ENCODE data around the gene MRPL4.
"Not testable (repeated sequence)": the region's sequence is repeated elsewhere in the genome, so short reads cannot be mapped to it uniquely, and the experiment has no call there.

MRPL4 gene

DNA sequence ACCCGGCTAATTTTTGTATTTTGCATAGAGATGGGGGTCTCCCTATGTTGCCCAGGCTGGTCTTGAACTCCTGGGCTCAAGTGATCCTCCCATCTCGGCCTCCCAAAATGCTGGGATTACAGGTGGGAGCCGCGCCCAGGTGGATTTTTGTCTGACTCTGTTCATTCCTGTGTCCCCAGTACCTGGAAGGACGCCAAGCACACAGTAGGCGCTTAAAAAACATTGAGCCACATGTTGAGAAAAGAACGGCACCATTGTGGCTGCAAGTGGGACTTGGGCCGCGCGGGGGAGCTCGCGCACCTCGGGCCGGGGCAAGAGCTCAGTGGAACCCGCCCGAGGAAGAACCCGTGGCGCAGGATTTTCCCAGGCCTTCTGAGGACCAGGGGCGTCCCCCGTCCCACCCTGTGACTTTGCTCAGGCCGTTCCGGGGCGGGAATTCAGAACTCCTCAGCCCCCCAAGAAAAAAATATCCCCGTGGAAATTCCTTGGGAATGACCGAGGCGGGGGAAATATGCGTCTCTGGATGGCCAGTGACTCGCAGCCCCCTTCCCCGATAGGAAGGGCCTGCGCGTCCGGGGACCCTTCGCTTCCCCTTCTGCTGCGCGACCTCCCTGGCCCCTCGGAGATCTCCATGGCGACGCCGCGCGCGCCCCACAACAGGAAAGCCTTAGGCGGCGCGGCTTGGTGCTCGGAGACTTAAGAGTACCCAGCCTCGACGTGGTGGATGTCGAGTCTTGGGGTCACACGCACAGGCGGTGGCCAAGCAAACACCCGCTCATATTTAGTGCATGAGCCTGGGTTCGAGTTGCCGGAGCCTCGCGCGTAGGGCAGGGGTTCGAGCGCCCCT lies 17.5 kb downstream of the MRPL4 start:
- Histone ChIP-seq H3K36me3 (ENCODE audit: control insufficient read depth, low read depth, low read length) (no peaks in the 10 kb centered on the region), H3K27me3 (ENCODE audit: control insufficient read depth, insufficient read depth, low read length) (peaks cover 41% of the 10 kb centered on the region), H3K9ac (ENCODE audit: low read length) (no peak overlapping the region), H3K27ac (ENCODE audit: low read length) (no peak overlapping the region), H3K9me3 (ENCODE audit: control insufficient read depth, low read depth, low read length) (no peaks in the 10 kb centered on the region), H3K4me3 (ENCODE audit: low read length) (peak overlapping the region; percentile 39), H3K4me1 (ENCODE audit: control insufficient read depth, low read depth, low read length) (peaks cover 2% of the 10 kb centered on the region)

DNA sequence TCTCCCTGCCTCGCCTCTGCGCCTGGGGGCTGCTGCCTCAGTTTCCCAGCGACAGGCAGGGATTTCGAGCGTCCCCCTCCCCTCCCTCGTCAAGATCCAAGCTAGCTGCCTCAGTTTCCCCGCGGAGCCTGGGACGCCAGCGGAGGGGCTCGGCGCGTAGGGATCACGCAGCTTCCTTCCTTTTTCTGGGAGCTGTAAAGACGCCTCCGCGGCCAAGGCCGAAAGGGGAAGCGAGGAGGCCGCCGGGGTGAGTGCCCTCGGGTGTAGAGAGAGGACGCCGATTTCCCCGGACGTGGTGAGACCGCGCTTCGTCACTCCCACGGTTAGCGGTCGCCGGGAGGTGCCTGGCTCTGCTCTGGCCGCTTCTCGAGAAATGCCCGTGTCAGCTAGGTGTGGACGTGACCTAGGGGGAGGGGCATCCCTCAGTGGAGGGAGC lies 18.2 kb downstream of the MRPL4 start:
- Histone ChIP-seq H3K4me1 (ENCODE audit: control insufficient read depth, low read depth, low read length) (peaks cover 2% of the 10 kb centered on the region), H3K27ac (ENCODE audit: low read length) (no peak overlapping the region), H3K4me3 (ENCODE audit: low read length) (peak overlapping the region; percentile 49), H3K27me3 (ENCODE audit: control insufficient read depth, insufficient read depth, low read length) (peaks cover 41% of the 10 kb centered on the region), H3K9ac (ENCODE audit: low read length) (no peak overlapping the region), H3K36me3 (ENCODE audit: control insufficient read depth, low read depth, low read length) (no peaks in the 10 kb centered on the region), H3K9me3 (ENCODE audit: control insufficient read depth, low read depth, low read length) (no peaks in the 10 kb centered on the region)

DNA sequence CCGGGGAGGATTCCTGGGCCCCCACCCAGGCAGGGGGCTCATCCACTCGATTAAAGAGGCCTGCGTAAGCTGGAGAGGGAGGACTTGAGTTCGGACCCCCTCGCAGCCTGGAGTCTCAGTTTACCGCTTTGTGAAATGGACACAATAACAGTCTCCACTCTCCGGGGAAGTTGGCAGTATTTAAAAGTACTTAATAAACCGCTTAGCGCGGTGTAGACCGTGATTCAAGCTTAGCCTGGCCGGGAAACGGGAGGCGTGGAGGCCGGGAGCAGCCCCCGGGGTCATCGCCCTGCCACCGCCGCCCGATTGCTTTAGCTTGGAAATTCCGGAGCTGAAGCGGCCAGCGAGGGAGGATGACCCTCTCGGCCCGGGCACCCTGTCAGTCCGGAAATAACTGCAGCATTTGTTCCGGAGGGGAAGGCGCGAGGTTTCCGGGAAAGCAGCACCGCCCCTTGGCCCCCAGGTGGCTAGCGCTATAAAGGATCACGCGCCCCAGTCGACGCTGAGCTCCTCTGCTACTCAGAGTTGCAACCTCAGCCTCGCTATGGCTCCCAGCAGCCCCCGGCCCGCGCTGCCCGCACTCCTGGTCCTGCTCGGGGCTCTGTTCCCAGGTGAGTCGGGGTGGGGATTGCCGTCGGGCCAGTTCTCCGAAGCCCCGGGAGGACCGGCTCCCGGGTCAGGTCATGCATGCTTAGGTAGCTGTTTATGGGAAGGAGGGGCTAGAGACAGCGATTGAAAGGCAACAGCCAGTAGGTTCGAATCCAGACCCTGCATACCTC lies 18.8 kb downstream of the MRPL4 start, which contains the start of gene ICAM1:
Gene ICAM1 (plus strand): TSS at position 505 of the 779 bp plus-strand sequence. CDS start 40 bp downstream, at position 545.
- Histone ChIP-seq H3K9ac (ENCODE audit: low read length) (no peak within 1 kb of the TSS), H3K4me3 (ENCODE audit: low read length) (peak within 1 kb of the TSS; percentile 49), H3K9me3 (ENCODE audit: control insufficient read depth, low read depth, low read length) (no peaks in the 10 kb centered on the region), H3K36me3 (ENCODE audit: control insufficient read depth, low read depth, low read length) (no peaks in the 10 kb centered on the region), H3K4me1 (ENCODE audit: control insufficient read depth, low read depth, low read length) (peaks cover 2% of the 10 kb centered on the region), H3K27me3 (ENCODE audit: control insufficient read depth, insufficient read depth, low read length) (peaks cover 41% of the 10 kb centered on the region), H3K27ac (ENCODE audit: low read length) (no peak within 1 kb of the TSS)

DNA sequence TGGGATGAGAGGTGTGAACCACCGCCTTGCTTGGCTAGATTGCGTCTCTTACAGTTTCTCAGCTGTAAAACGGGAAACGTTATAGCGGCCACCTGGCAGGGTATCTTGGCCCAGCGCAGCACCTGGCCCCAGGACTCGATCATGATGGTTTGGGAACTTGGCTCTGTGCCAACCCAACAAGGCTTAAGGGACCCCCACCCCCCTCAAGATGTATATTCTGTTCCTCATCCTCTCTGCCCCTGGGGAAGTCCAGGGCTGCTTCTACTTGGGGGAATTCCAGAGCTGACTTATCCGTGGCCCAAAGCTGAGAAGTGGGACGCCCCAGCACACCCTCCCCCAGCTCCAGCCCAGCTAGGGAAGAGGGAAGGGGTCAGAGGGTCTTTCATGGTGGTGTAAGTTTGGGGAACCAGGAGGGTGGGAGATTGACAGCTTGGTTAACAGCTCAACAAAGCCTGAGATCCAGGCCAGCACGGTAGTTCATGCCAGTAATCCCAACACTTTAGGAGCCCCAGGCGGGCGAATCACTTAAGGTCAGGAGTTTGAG lies 19.6 kb downstream of the MRPL4 start:
- Histone ChIP-seq H3K27me3 (ENCODE audit: control insufficient read depth, insufficient read depth, low read length) (peaks cover 41% of the 10 kb centered on the region), H3K27ac (ENCODE audit: low read length) (no peak overlapping the region), H3K9ac (ENCODE audit: low read length) (no peak overlapping the region)

DNA sequence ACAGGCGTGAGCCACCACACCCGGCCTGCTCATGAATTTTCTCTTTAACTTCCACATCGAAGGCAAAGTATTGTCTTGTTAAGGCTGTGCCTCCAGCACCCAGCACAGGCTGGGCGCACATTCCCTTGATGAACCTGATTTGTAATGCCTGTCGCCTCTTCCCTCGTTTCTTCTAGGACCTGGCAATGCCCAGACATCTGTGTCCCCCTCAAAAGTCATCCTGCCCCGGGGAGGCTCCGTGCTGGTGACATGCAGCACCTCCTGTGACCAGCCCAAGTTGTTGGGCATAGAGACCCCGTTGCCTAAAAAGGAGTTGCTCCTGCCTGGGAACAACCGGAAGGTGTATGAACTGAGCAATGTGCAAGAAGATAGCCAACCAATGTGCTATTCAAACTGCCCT lies 22.6 kb downstream of the MRPL4 start:
- no peak overlapping the region for H3K4me3 ChIP-seq (ENCODE audit: low read length)
- no peaks in the 10 kb centered on the region for H3K36me3 ChIP-seq (ENCODE audit: control insufficient read depth, low read depth, low read length)
- peaks cover 2% of the 10 kb centered on the region for H3K4me1 ChIP-seq (ENCODE audit: control insufficient read depth, low read depth, low read length)
- H3K9ac ChIP-seq (ENCODE audit: low read length), result no peak overlapping the region
- no peak overlapping the region for H3K27ac ChIP-seq (ENCODE audit: low read length)
- H3K9me3 ChIP-seq (ENCODE audit: control insufficient read depth, low read depth, low read length), result no peaks in the 10 kb centered on the region
- peaks cover 33% of the 10 kb centered on the region for H3K27me3 ChIP-seq (ENCODE audit: control insufficient read depth, insufficient read depth, low read length)

More for the DNA sequence above, 19.6 kb downstream of the MRPL4 start:
- Histone ChIP-seq H3K4me3 (ENCODE audit: low read length) (peak overlapping the region; percentile 49), H3K9me3 (ENCODE audit: control insufficient read depth, low read depth, low read length) (no peaks in the 10 kb centered on the region), H3K36me3 (ENCODE audit: control insufficient read depth, low read depth, low read length) (no peaks in the 10 kb centered on the region), H3K4me1 (ENCODE audit: control insufficient read depth, low read depth, low read length) (peaks cover 2% of the 10 kb centered on the region)

DNA sequence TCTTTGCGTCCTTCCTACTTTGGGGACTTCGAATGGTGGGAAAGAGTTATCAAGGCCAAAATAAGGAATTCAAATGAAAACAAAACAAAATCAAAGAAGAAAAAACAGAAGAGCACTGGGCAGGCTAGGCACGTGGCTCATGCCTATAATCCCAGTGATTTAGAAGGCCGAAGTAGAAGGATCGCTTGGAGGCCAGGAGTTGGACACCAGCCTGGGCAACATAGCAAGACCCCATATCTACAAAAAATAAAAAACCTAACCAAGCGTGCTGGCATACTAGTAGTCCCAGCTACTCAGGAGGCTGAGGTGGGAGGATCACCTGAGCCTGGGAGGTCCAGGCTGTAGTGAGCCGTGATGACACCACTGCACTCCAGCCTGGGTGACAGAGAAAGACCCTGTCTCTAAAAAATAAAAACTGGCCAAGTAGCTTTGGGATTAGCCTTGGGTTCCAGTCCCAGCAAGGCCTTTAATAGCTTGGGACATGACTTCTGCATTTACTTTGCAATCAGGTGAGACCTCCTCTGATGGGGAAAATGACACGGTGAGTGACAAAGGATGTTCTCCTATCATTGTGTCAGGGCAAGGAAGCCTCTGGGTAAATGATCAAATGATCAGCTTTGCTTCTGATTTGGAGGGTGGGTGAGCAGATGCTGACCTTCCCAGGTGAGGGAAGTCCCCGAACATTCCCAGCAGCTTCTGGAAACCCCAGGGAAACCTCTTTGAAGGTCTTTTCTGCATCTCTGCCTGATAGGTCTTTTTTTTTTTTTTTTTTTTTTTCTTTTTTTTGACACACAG lies 26.0 kb downstream of the MRPL4 start:
- H3K4me3 ChIP-seq (ENCODE audit: low read length), result no peak overlapping the region
- no peak overlapping the region for H3K27ac ChIP-seq (ENCODE audit: low read length)
- H3K4me1 ChIP-seq (ENCODE audit: control insufficient read depth, low read depth, low read length), result no peaks in the 10 kb centered on the region
- no peaks in the 10 kb centered on the region for H3K9me3 ChIP-seq (ENCODE audit: control insufficient read depth, low read depth, low read length)
- no peaks in the 10 kb centered on the region for H3K27me3 ChIP-seq (ENCODE audit: control insufficient read depth, insufficient read depth, low read length)
- H3K9ac ChIP-seq (ENCODE audit: low read length), result no peak overlapping the region
- H3K36me3 ChIP-seq (ENCODE audit: control insufficient read depth, low read depth, low read length), result no peaks in the 10 kb centered on the region

DNA sequence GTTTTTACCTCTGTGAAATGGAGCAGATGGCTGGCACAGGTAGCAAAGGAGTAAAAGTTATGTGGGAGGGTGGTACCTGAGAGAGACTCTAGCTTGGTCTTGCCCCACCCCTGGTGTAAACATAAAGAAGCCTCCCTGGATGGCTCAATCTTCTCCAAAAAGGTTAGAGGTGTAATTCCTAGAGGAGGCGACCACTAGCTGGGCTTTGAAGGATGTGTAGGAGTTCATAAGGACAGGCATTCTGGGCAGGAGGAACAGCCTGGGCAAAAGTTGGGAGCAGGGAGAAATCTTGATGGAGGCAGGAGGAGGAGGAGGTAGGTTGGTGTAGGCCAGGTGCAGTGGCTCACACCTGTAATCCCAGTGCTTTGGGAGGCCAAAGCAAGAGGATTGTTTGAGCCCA lies 26.9 kb downstream of the MRPL4 start:
- Histone ChIP-seq H3K9me3 (ENCODE audit: control insufficient read depth, low read depth, low read length) (no peaks in the 10 kb centered on the region), H3K36me3 (ENCODE audit: control insufficient read depth, low read depth, low read length) (no peaks in the 10 kb centered on the region), H3K4me1 (ENCODE audit: control insufficient read depth, low read depth, low read length) (no peaks in the 10 kb centered on the region), H3K27ac (ENCODE audit: low read length) (no peak overlapping the region), H3K9ac (ENCODE audit: low read length) (no peak overlapping the region), H3K27me3 (ENCODE audit: control insufficient read depth, insufficient read depth, low read length) (no peaks in the 10 kb centered on the region), H3K4me3 (ENCODE audit: low read length) (no peak overlapping the region)

DNA sequence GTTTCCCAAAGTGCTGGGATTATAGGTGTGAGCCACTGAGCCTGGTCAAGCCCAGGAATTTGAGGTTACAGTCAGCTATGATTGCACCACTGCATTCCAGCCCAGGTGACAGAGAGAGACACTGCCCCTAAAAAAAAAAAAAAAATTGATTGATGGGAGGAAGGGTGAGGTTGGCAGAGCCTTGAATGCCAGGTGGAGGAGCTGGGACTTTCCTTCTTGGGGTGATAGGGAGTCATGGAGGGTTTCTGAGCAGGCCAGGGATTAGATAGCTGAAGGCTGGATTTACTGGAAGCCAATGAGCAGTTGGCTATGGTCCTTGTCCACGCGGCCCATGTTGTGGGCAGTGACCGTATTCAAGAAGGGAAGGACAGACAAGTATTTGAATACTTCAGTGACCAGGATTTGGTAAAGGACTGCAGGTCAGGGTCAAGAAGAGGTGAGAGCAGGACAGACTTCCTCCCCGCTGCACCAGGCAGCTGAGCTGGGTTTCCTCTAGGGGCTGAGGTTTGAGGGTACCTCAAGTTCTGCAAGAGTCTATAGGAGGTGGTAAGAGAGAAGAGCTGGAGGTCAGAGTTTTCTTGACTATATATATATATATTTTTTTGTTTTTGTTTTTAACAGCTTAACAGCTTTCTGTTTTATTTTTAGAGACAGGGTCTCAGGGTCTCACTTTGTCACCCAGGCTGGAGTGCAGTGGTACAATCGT lies 27.9 kb downstream of the MRPL4 start:
- no peak overlapping the region for H3K9ac ChIP-seq (ENCODE audit: low read length)
- no peaks in the 10 kb centered on the region for H3K27me3 ChIP-seq (ENCODE audit: control insufficient read depth, insufficient read depth, low read length)
- no peaks in the 10 kb centered on the region for H3K36me3 ChIP-seq (ENCODE audit: control insufficient read depth, low read depth, low read length)
- no peak overlapping the region for H3K4me3 ChIP-seq (ENCODE audit: low read length)
- H3K4me1 ChIP-seq (ENCODE audit: control insufficient read depth, low read depth, low read length), result no peaks in the 10 kb centered on the region
- no peaks in the 10 kb centered on the region for H3K9me3 ChIP-seq (ENCODE audit: control insufficient read depth, low read depth, low read length)
- no peak overlapping the region for H3K27ac ChIP-seq (ENCODE audit: low read length)

DNA sequence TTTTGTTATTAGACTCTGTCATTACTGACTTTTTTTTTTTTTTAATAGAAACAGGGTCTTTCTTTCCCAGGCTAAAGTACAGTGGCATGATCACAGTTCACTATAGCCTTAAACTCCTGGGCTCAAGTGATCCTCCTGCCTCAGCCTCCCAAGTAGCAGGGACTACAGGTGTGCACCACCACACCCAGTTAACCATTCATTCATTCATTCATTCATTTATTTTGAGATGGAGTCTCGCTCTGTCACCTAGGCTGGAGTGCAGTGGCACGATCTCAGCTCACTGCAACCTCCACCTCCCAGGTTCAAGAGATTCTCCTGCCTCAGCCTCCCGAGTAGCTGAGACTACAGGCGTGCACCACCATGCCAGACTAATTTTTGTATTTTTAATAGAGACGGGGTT lies 30.0 kb downstream of the MRPL4 start:
- H3K9me3 ChIP-seq (ENCODE audit: control insufficient read depth, low read depth, low read length); H3K4me1 ChIP-seq (ENCODE audit: control insufficient read depth, low read depth, low read length); H3K9ac ChIP-seq (ENCODE audit: low read length); H3K4me3 ChIP-seq (ENCODE audit: low read length); H3K36me3 ChIP-seq (ENCODE audit: control insufficient read depth, low read depth, low read length); H3K27ac ChIP-seq (ENCODE audit: low read length): not testable (repeated sequence)
- peaks cover 13% of the 10 kb centered on the region for H3K27me3 ChIP-seq (ENCODE audit: control insufficient read depth, insufficient read depth, low read length)

DNA sequence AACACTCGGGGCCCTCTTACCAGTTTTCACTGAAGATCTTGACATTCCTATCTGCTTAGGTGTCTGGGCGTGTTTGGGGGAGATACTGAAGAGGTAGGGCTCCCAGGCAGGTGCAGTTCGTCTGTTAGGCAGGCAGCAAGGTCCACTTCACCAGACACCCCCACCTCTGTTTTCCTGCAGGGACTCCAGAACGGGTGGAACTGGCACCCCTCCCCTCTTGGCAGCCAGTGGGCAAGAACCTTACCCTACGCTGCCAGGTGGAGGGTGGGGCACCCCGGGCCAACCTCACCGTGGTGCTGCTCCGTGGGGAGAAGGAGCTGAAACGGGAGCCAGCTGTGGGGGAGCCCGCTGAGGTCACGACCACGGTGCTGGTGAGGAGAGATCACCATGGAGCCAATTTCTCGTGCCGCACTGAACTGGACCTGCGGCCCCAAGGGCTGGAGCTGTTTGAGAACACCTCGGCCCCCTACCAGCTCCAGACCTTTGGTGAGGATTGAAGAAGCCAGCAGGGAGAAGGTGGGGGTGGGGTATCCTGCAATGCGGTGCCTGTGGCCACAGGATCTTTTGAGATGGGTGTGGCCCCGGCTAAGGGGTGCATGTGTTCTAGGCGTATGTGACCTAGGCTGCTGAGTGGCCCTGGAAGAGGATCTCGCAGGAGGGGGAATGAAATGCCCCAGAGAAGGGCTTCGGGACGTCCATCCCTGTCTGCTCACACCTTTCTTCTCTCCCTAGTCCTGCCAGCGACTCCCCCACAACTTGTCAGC lies 31.5 kb downstream of the MRPL4 start:
- no peak overlapping the region for H3K9ac ChIP-seq (ENCODE audit: low read length)
- no peaks in the 10 kb centered on the region for H3K9me3 ChIP-seq (ENCODE audit: control insufficient read depth, low read depth, low read length)
- peaks cover 5% of the 10 kb centered on the region for H3K4me1 ChIP-seq (ENCODE audit: control insufficient read depth, low read depth, low read length)
- no peak overlapping the region for H3K4me3 ChIP-seq (ENCODE audit: low read length)
- peaks cover 28% of the 10 kb centered on the region for H3K27me3 ChIP-seq (ENCODE audit: control insufficient read depth, insufficient read depth, low read length)
- no peaks in the 10 kb centered on the region for H3K36me3 ChIP-seq (ENCODE audit: control insufficient read depth, low read depth, low read length)
- H3K27ac ChIP-seq (ENCODE audit: low read length), result no peak overlapping the region
